Measurements from ENCODE around the gene KCNJ9. TPM values are rescaled to one million over a fixed set of nuclear protein-coding genes. Genes with fewer than 3 reads are reported as not detected.

KCNJ9 gene
- total RNA-seq, 2 donors from 2014 or later, result 0.05 TPM; not detected in 1

GRCh38 chr1:160053548-160054365, 27.6 kb upstream of the KCNJ9 start:
- H3K9me3 Mint-ChIP-seq, result no peaks in the 10 kb centered on the region
- no peak overlapping the region for H3K27ac Mint-ChIP-seq
- peaks cover 51% of the 10 kb centered on the region for H3K27me3 Mint-ChIP-seq (ENCODE audit: low read depth)
- no peak overlapping the region for H3K4me3 Mint-ChIP-seq
- ATAC-seq (replicated peaks in 1 of 2) (no peak), DNase-seq (no peak)
- H3K36me3 Mint-ChIP-seq (ENCODE audit: insufficient read depth in 2 of 2), result no peaks in the 10 kb centered on the region
- H3K4me1 Mint-ChIP-seq (ENCODE audit: low read depth), result no peaks in the 10 kb centered on the region

GRCh38 chr1:160056648-160057169, 24.6 kb upstream of the KCNJ9 start:
- DNase-seq, result no peak
- Mint-ChIP-seq H3K27ac (no peak overlapping the region), H3K4me1 (ENCODE audit: low read depth) (no peaks in the 10 kb centered on the region), H3K27me3 (ENCODE audit: low read depth) (peaks cover 48% of the 10 kb centered on the region), H3K4me3 (no peak overlapping the region), H3K9me3 (no peaks in the 10 kb centered on the region), H3K36me3 (ENCODE audit: insufficient read depth in 2 of 2) (no peaks in the 10 kb centered on the region)
- ATAC-seq (replicated peaks in 1 of 2), result peak in 1 of 2 donors; percentile 35

GRCh38 chr1:160058087-160058486, 23.3 kb upstream of the KCNJ9 start:
- Mint-ChIP-seq H3K36me3 (ENCODE audit: insufficient read depth in 2 of 2) (no peaks in the 10 kb centered on the region), H3K27me3 (ENCODE audit: low read depth) (peaks cover 39% of the 10 kb centered on the region), H3K27ac (no peak overlapping the region), H3K4me1 (ENCODE audit: low read depth) (no peaks in the 10 kb centered on the region), H3K9me3 (no peaks in the 10 kb centered on the region), H3K4me3 (no peak overlapping the region)
- DNase-seq (no peak), ATAC-seq (replicated peaks in 1 of 2) (no peak)

DNA sequence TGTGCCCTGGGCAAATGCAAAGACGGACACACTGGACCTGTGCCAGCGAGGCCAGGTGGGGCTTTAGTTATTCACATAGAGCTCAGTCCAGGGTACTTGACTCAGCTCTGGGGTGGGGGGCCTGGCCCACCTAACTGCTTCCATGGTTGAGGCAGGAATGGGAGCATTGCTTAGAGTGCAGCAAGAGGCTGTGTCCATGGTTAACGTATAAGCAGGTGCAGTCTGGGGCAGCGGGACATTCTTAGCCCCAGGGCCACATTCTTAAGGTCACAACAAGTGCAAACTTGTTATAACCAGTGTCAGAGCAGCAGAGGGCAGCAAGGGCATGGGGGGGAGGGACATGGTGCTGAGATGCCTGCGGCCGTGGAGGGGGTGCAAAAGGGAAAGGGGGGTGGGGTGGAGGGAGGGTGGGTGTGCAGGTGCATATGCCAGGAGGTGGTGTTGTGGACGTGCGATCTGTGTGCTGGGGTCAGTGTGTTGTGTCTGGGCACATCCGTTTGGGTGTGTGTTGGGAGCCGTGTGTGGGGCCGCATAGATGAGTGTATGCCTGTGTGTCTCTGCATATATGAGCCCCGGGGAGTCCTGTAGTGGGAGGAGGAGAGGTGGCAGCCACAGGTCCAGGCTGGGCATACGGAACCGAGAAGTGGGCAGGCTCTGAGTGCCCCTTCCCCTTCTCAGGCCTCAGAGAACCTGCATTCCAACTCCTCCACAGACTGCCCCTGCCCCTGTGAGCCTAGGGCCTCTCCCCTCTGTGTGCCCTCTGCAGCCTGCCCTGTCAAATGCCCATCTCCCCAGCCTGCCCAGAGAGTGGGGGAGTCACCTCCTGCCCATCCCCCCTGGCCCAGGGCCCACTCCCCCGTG, 19.7 kb upstream of the KCNJ9 start:
- no peak overlapping the region for H3K4me3 Mint-ChIP-seq
- DNase-seq (no peak), ATAC-seq (replicated peaks in 1 of 2) (no peak)
- no peaks in the 10 kb centered on the region for H3K9me3 Mint-ChIP-seq
- peaks cover 35% of the 10 kb centered on the region for H3K27me3 Mint-ChIP-seq (ENCODE audit: low read depth)
- H3K36me3 Mint-ChIP-seq (ENCODE audit: insufficient read depth in 2 of 2), result no peaks in the 10 kb centered on the region
- no peaks in the 10 kb centered on the region for H3K4me1 Mint-ChIP-seq (ENCODE audit: low read depth)
- no peak overlapping the region for H3K27ac Mint-ChIP-seq

DNA sequence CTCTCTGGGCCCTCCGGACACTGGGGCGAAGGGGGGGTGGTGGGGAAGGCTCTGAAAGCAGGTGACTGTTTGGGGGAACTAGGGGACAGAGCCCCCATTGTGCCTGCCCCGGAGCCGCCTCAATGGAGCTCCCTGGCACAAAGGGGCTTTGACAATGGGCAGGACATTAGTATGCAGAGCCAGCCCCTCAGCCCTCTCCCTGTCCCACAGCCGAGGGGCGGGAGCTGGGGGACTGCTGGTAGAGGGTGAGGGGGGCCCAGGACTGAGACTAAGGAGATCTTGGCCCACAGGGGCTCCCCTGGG, 19.2 kb upstream of the KCNJ9 start:
- peaks cover 29% of the 10 kb centered on the region for H3K27me3 Mint-ChIP-seq (ENCODE audit: low read depth)
- no peaks in the 10 kb centered on the region for H3K9me3 Mint-ChIP-seq
- no peaks in the 10 kb centered on the region for H3K4me1 Mint-ChIP-seq (ENCODE audit: low read depth)
- ATAC-seq (replicated peaks in 1 of 2) (no peak), DNase-seq (no peak)
- no peak overlapping the region for H3K4me3 Mint-ChIP-seq
- H3K36me3 Mint-ChIP-seq (ENCODE audit: insufficient read depth in 2 of 2), result no peaks in the 10 kb centered on the region
- no peak overlapping the region for H3K27ac Mint-ChIP-seq

- no peak for DNase-seq
- Mint-ChIP-seq H3K4me1 (ENCODE audit: low read depth) (no peaks in the 10 kb centered on the region), H3K9me3 (no peaks in the 10 kb centered on the region), H3K36me3 (ENCODE audit: insufficient read depth in 2 of 2) (no peaks in the 10 kb centered on the region), H3K4me3 (no peak overlapping the region), H3K27ac (no peak overlapping the region), H3K27me3 (ENCODE audit: low read depth) (peaks cover 21% of the 10 kb centered on the region)
- ATAC-seq (replicated peaks in 1 of 2), result no peak
These were observed 18.2 kb upstream of the KCNJ9 start for GRCh38 chr1:160063176-160063575.

- no peaks in the 10 kb centered on the region for H3K4me1 Mint-ChIP-seq (ENCODE audit: low read depth)
- no peak overlapping the region for H3K4me3 Mint-ChIP-seq
- no peaks in the 10 kb centered on the region for H3K9me3 Mint-ChIP-seq
- no peak for DNase-seq
- H3K36me3 Mint-ChIP-seq (ENCODE audit: insufficient read depth in 2 of 2), result no peaks in the 10 kb centered on the region
- no peak for ATAC-seq (replicated peaks in 1 of 2)
- peaks cover 20% of the 10 kb centered on the region for H3K27me3 Mint-ChIP-seq (ENCODE audit: low read depth)
- no peak overlapping the region for H3K27ac Mint-ChIP-seq
These were observed 17.2 kb upstream of the KCNJ9 start for GRCh38 chr1:160064164-160064563.

DNA sequence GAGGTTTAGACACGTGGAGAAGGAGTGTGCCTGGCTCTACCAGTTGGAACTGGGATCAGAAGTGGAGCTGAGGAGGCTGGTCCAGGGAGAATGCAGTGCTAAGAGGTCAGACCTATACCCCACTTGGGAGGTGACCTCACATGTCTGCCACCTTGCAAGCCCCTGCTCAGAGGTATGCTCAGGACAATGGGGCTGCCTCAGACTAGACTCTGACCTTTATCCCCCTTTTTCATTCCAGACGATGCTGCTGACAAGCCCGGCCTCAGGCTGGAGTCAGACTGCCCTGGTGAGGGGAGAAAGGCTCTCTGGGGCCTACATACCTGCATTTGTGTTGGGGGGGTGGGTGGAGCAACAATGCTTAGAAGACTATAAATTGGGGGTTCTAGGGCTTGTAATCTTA, 16.6 kb upstream of the KCNJ9 start:
- H3K27me3 Mint-ChIP-seq (ENCODE audit: low read depth), result peaks cover 23% of the 10 kb centered on the region
- H3K4me1 Mint-ChIP-seq (ENCODE audit: low read depth), result no peaks in the 10 kb centered on the region
- H3K27ac Mint-ChIP-seq, result no peak overlapping the region
- H3K4me3 Mint-ChIP-seq, result no peak overlapping the region
- DNase-seq, result no peak
- no peaks in the 10 kb centered on the region for H3K36me3 Mint-ChIP-seq (ENCODE audit: insufficient read depth in 2 of 2)
- H3K9me3 Mint-ChIP-seq, result no peaks in the 10 kb centered on the region
- ATAC-seq (replicated peaks in 1 of 2), result no peak

DNA sequence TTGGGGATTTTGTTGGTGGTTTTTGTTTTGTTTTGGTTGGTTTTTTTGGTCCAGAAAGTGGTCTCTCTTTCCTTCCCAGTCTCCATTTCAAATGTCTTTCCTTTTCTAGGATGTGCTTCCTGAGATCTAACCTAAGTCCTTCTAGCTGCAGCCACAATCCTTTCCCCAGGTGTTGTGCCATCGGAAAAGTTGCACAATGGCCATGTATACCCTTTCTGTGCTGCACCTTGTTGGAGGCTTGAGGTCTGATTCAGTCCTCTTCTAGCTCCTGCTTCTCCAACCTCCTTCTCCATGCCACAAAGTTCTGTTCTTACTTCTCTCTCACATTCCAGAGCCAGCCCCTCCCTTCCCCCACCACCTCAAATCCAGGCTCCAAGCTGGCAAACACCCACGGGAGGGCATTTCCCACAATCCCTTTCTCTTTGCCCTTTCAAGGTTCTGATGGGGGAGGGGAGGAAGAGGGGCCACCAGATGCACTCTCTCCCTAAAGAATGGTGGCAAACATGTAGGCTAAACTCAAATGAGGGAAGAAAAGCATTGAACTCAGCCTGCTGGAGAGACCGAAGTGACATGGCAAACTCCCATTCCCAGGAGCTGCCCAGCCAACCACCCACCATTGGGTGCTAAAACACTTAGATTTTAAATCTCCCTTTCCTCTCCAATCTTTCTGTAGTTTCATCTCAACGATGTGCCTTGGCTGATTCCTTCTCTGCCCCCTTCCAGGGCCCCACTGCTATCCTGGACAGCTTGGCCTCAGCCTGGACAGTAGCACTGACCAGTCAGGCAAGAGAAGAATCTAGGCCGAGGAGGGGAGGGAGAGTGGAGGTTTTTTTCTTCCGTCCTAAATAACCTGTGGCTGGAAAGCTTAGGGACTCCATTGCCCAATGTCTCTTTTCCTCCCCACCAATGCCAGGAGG, 14.3 kb upstream of the KCNJ9 start:
- no peak overlapping the region for H3K27ac Mint-ChIP-seq
- H3K4me3 Mint-ChIP-seq, result no peak overlapping the region
- peaks cover 14% of the 10 kb centered on the region for H3K4me1 Mint-ChIP-seq (ENCODE audit: low read depth)
- peaks cover 41% of the 10 kb centered on the region for H3K27me3 Mint-ChIP-seq (ENCODE audit: low read depth)
- no peaks in the 10 kb centered on the region for H3K36me3 Mint-ChIP-seq (ENCODE audit: insufficient read depth in 2 of 2)
- no peak for DNase-seq
- ATAC-seq (replicated peaks in 1 of 2), result no peak
- H3K9me3 Mint-ChIP-seq, result no peaks in the 10 kb centered on the region

DNA sequence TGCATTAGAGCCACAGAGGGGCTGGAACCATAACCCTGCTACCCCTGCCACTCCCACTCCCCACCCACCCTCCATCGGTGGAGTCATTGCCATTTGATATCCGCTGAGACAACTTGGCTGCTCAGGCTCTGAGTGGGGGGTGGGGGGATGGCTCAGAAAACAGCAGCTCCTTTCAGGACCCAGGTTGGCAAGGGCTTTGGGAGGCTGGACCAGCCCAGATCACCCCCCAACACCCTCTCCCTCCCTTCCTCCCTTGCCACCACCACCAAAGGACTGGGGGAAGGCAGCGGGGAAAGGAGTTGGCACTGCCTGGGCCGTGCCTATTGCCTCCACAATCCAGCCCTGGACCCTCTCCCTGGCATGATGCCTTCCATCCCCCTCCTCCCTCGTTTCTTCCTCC, 13.1 kb upstream of the KCNJ9 start:
- no peak for ATAC-seq (replicated peaks in 1 of 2)
- H3K4me1 Mint-ChIP-seq (ENCODE audit: low read depth), result peaks cover 15% of the 10 kb centered on the region
- peaks cover 52% of the 10 kb centered on the region for H3K27me3 Mint-ChIP-seq (ENCODE audit: low read depth)
- no peak overlapping the region for H3K27ac Mint-ChIP-seq
- no peak for DNase-seq
- no peak overlapping the region for H3K4me3 Mint-ChIP-seq
- H3K9me3 Mint-ChIP-seq, result no peaks in the 10 kb centered on the region
- no peaks in the 10 kb centered on the region for H3K36me3 Mint-ChIP-seq (ENCODE audit: insufficient read depth in 2 of 2)

DNA sequence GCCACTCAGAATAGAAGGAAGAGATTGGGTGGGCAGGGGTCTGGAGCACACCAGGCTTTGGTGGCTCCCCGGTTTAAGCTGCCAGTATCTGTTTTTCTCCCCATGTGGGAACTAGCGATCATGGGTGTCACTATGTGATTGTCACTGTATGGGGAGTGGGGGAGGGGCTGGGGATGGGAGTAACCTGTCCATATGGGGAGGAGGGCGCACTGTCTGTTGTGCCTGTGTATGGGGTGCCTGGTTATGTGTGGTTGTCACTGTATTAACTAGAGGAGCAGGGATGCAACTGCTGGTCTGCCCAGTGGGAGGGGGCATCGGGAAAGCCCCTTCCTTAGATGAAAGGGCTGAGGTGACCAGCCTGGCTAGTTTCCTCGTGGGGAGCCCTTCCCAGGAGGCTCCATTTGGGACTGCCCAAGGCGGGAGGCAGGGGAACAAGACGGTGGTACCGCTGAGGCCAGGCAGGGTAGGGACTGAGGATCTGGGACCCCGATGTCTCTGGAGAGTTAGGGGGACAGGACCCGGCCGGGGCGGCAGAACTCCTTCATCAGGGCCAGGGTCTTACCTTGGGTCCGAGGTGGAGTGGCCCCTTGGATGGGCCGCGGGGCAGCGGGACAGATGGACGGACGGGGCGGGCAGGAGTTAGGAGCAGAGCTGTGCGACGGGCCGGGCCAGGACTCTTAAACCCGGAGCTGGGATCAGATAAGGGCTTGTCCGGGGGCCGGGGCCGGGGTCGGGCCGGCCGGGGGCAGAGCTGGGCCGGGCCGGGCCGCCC, 11.7 kb upstream of the KCNJ9 start, which contains the start of gene KCNJ10:
Gene KCNJ10 (minus strand): TSS at position 701 of the 772 bp plus-strand sequence. CDS start 27,628 bp downstream, outside the sequence.
- H3K4me3 Mint-ChIP-seq, result peak within 1 kb of the TSS; percentile 80 to 92
- no peak within 1 kb of the TSS for H3K27ac Mint-ChIP-seq
- H3K36me3 Mint-ChIP-seq (ENCODE audit: insufficient read depth in 2 of 2), result no peaks in the 10 kb centered on the region
- no peaks in the 10 kb centered on the region for H3K9me3 Mint-ChIP-seq
- H3K27me3 Mint-ChIP-seq (ENCODE audit: low read depth), result peaks cover 52% of the 10 kb centered on the region
- DNase-seq (no peak), ATAC-seq (replicated peaks in 1 of 2) (no peak)
- peaks cover 15% of the 10 kb centered on the region for H3K4me1 Mint-ChIP-seq (ENCODE audit: low read depth)

Data from activated T-cell treated with anti-CD3 and anti-CD28 coated beads, Interleukin-2, amount 50 U/mL, for 72 hours (primary cell).